GM18868 (cell line): ENCODE results near the gene MUC6.

Experiments
- ATAC-seq: cut with Tn5 transposase; IDR thresholded peaks from one replicate; pipeline ENCODE4 v1.9.1; 2021; ENCODE audit warnings: mild to moderate bottlenecking, moderate library complexity; ENCODE audit not compliant: unreplicated experiment

MUC6 gene

GRCh38 chr11:1038921-1039320, 2.4 kb upstream of the MUC6 start:
- ATAC-seq: no peak

- ATAC-seq: no peak
Measured at GRCh38 chr11:1038361-1038760, 1.8 kb upstream of the MUC6 start.

- no peak for ATAC-seq
Measured at GRCh38 chr11:1037506-1038055, 1.1 kb upstream of the MUC6 start.

- ATAC-seq: no peak
Measured at GRCh38 chr11:1036931-1037330, 413 bp upstream of the MUC6 start.

- no peak for ATAC-seq
Measured at GRCh38 chr11:1035577-1036283, 788 bp downstream of the MUC6 start.

- no peak for ATAC-seq
Measured at GRCh38 chr11:1034456-1035295, 1.8 kb downstream of the MUC6 start.

- no peak for ATAC-seq
Measured at GRCh38 chr11:1034001-1034400, 2.5 kb downstream of the MUC6 start.

GRCh38 chr11:1033016-1033798, 3.3 kb downstream of the MUC6 start:
- ATAC-seq: no peak

- no peak for ATAC-seq
Measured at GRCh38 chr11:1032310-1032891, 4.1 kb downstream of the MUC6 start.

- no peak for ATAC-seq
Measured at GRCh38 chr11:1031121-1031899, 5.2 kb downstream of the MUC6 start.

GRCh38 chr11:1030556-1030955, 6.0 kb downstream of the MUC6 start:
- ATAC-seq: no peak

GRCh38 chr11:1030086-1030485, 6.4 kb downstream of the MUC6 start:
- ATAC-seq: no peak

GRCh38 chr11:1029654-1030053, 6.9 kb downstream of the MUC6 start:
- ATAC-seq: no peak

GRCh38 chr11:1029051-1029450, 7.5 kb downstream of the MUC6 start:
- no peak for ATAC-seq

- ATAC-seq: no peak
Measured at GRCh38 chr11:1028616-1029015, 7.9 kb downstream of the MUC6 start.

GRCh38 chr11:1028291-1028540, 8.3 kb downstream of the MUC6 start:
- ATAC-seq: no peak

- no peak for ATAC-seq
Measured at GRCh38 chr11:1027483-1028290, 8.8 kb downstream of the MUC6 start.

- ATAC-seq: no peak
Measured at GRCh38 chr11:1026641-1027482, 9.7 kb downstream of the MUC6 start.

- no peak for ATAC-seq
Measured at GRCh38 chr11:1026163-1026450, 10.4 kb downstream of the MUC6 start.
